Left lobe of liver (tissue), 2 donors: Measurements from ENCODE around the gene SUCLG2. TPM values are rescaled to one million over a fixed set of nuclear protein-coding genes. Genes with fewer than 3 reads are reported as not detected.
A peak's percentile ranks its signal among the peaks of the same experiment; 100 is the strongest.

Experiments
- ATAC-seq: fragments of 200-7000 bp; cut with Tn5 transposase; one replicate; pipeline ENCODE4 v1.9.1; 2020; ENCODE audit warnings: mild to moderate bottlenecking, moderate library complexity
- DNase-seq: peaks from one replicate; pipeline ENCODE4 v3.0.0-alpha.2; 2020; ENCODE audit warnings: low spot score
- total RNA-seq: library from RNA; stranded (reverse); gene quantifications from one replicate; pipeline ENCODE4 v1.2.1, GENCODE V29; 2021
- donor health status: DM: no; HTN: no; CAD: no; lungs with moderate emphysema.
- donor health status: DM: no; HTN: yes; CAD: no.

SUCLG2 gene
- total RNA-seq, 1 donor from 2014 or later: 157 TPM

GRCh38 chr3:67461667-67462142 is 192.7 kb downstream of the SUCLG2 start:
- DNase-seq (no peak), ATAC-seq (no peak)

- DNase-seq (no peak), ATAC-seq (no peak)
Observed at GRCh38 chr3:67460841-67461510, 193.4 kb downstream of the SUCLG2 start.

- ATAC-seq (no peak), DNase-seq (no peak)
Observed at GRCh38 chr3:67459796-67460195, 194.6 kb downstream of the SUCLG2 start.

DNA sequence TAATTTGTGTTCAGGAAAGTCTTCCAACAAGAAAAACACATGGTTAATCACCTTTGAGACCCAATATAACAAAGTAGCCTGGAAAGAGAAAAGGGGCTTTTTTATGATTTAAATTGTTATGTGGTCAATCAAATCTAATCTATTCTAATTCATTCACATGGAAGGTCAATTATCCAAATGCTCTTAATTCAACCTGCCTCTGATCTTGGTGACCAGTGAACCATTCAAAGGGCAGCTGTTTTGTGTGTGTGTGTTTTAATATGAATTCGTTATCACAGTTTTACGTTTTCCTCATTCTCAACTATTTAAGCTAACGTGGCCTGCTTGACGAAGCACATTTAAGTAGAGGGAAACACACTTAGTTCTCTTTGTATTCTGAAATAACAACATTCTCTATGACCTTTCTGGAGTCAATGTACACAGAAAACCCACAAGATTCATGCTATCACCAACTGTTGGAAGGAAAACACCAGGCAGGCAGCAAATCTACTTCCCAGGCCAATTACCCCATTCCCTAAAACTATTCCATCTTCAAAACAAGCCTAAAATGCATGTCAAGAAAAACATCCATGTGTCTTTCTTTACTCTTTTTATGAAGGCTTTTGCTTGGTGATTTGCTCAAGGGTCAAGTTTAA is 195.4 kb downstream of the SUCLG2 start:
- ATAC-seq (no peak), DNase-seq (no peak)

DNA sequence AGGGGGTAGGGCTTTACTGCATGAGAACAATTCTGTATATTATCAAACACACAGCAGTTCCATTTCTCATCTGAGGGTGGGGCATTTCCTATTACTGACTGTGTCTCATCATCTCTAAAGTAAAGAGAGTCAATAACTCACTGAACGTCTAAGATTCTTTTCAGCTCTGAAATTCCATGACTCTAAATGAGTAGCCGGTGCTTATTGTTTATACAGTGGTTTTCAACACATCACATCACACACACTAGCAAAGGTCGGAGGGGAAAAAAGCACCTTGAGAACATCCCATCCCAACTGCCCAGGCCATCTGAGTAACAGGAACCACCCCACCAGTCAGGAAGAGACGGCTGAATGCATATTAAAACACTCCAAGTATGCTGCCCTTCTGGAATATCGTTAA is 196.0 kb downstream of the SUCLG2 start:
- DNase-seq: no peak
- ATAC-seq: no peak

DNA sequence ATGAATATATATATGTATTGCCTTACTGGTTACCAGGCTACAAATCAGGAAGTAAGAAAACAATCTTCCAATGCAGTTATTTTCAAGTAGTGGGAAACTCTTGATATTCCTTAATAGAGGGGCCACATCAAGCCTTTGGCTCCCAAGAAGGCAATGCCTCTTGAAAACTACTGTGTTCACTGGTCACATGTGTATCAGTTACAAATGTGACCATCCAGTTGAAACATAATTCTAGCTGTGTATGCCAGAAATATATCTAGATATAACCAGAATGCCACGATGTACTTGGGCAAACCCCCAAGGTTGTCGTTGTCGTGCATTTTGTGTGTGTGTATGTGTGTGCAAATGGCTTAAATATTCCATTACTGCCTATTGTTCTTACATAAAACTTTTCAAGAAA is 200.8 kb downstream of the SUCLG2 start:
- ATAC-seq: no peak
- no peak for DNase-seq

DNA sequence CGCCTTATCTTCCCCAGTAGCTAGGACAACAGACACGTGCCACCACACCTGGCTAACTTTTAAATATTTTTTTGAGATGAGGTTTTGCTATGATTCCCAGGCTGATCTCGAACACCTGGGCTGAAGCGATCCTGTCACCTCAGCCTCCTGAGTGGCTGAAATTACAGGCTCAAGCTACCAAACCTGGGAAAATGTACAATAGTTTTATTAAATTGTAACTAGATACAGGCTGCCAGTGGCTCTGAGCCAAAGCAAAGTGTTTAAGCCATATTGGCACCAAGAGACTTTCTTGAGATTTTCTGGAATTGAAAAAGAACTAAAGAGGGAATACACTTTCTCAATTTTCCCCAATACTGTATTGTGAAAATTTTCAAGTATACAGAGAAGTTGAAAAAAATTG is 204.3 kb downstream of the SUCLG2 start:
- DNase-seq (no peak), ATAC-seq (peak; percentile 56)

- ATAC-seq: no peak
- DNase-seq: no peak
Observed at GRCh38 chr3:67447393-67447792, 207.0 kb downstream of the SUCLG2 start.

DNA sequence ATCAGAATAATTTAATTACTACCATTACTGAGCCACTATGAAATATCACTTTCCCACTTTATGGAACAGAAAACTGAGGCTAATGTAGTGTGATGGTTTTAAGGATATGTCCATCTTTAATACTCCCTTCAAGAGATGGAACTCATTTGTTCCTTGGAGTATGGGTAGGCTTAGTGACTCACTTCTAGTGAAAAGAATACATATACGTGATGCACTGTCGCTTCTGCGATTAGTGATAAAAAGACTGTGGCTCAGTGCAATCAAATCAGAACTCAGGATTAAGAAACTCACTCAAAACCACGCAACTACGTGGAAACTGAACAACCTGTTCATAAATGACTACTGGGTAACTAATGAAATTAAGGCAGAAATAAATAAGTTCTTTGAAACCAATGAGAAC is 216.6 kb downstream of the SUCLG2 start:
- ATAC-seq (no peak), DNase-seq (no peak)

- ATAC-seq (no peak), DNase-seq (no peak)
Observed at GRCh38 chr3:67437090-67437489, 217.3 kb downstream of the SUCLG2 start.

- DNase-seq (no peak), ATAC-seq (no peak)
Observed at GRCh38 chr3:67433109-67433508, 221.3 kb downstream of the SUCLG2 start.

DNA sequence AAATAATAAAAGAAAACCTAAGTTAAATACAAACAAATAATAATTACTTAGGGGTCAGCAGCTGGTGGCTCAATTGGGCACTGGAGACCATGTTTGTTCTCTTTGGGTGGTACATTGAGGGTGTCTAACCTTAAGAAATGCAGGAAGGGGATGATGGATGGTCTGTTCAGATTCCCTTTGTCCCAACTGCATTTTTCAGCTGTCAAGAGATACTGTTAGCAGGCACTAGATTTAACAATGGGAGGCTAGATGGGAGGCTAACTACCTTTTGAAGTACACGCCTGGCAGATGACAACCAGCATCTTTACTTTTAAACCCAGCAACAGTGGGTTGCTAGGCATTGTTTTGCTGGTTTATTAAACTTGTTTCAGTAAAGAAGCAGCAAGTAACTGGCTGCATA is 222.5 kb downstream of the SUCLG2 start:
- no peak for DNase-seq
- ATAC-seq: no peak

DNA sequence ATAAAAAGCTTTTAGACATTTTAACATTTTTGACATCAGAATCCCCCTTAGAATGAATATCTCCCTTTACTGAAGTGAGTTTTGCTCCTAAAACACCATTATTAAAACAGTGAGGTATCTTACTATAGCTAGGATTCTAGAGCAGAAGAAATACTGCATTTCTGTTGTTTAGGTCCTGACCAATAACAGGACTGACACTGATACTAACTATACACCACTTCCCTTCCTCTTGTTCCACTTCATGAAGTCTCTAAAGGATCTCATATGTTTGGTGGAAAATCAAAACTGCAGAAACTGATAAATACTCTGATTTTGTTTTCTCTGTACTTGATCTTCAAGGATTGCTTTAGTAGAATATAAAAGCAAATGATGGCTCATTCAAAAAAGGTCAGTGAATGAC is 230.7 kb downstream of the SUCLG2 start:
- ATAC-seq (no peak), DNase-seq (no peak)

GRCh38 chr3:67421912-67422311 is 232.5 kb downstream of the SUCLG2 start:
- ATAC-seq (no peak), DNase-seq (no peak)

DNA sequence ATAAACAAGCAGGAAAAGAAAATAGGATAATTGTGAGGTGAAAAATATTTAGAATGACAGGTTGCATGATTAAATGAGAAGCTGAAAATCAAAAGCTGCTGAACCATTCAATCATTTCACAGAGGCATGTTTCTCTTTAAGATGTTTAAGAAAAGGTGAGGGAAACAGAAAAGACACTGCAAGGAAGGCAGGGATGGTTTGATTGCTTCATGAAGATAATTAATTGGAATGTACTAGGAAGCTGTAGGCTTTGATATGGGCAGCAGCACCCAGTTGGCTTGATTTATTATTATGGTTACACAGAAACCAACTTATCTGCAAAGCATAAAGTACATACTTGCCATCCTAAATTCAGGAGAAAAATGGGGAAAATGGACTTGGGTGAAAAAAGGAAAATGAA is 234.6 kb downstream of the SUCLG2 start:
- no peak for ATAC-seq
- no peak for DNase-seq

- DNase-seq (no peak), ATAC-seq (no peak)
Observed at GRCh38 chr3:67419218-67419529, 235.2 kb downstream of the SUCLG2 start.

- no peak for DNase-seq
- ATAC-seq: no peak
Observed at GRCh38 chr3:67418426-67419217, 235.8 kb downstream of the SUCLG2 start.

- DNase-seq (no peak), ATAC-seq (no peak)
Observed at GRCh38 chr3:67416703-67417102, 237.7 kb downstream of the SUCLG2 start.

- DNase-seq (no peak), ATAC-seq (no peak)
Observed at GRCh38 chr3:67415511-67415910, 238.9 kb downstream of the SUCLG2 start.

DNA sequence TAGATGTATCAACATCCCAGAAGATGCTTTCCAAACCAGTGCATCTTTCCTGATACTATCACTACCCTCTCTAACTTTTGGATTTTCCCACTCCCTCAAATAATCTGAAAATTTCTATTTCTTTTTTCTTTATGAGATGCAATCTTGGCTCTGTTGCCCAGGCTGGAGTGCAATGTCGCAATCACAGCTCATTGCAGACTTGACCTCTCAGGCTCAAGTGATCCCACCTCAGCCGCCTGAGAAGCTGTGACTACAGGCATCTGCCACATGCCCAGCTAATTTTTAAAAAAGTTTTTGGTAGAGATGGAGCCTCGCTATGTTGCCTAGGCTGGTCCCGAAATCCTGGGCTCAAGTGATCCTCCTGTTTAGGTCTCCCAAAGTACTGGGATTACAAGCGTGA is 239.7 kb downstream of the SUCLG2 start:
- ATAC-seq: no peak
- DNase-seq: no peak

DNA sequence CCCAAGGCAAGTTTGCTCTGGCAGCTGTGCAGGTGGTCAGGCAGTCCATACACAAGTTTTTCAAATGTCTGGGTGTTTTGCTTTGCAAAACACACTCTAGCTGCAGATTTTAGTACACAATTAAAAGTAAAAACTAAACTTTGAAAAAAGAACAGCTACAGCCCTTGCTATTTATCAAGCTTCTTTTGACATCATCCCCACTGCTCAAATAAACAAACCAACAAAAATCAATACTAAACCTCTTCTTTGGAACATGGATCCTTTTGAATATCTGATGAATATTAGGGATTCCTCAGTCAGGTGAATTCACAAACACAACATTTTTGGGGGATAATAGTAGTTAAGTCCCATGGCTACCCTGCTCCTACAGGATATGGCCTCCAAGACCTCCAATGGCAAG is 249.2 kb downstream of the SUCLG2 start:
- ATAC-seq (peak; percentile 59), DNase-seq (no peak)

- no peak for DNase-seq
- ATAC-seq: no peak
Observed at GRCh38 chr3:67402873-67403272, 251.5 kb downstream of the SUCLG2 start.
